GM21529 (cell line): ENCODE data around the gene ATXN7L1.
A peak's percentile ranks its signal among the peaks of the same experiment; 100 is the strongest.

ENCODE experiments used
- ATAC-seq: cut with Tn5 transposase; IDR thresholded peaks from one replicate; pipeline ENCODE4 v1.9.1; 2021; ENCODE audit not compliant: unreplicated experiment

ATXN7L1 gene

DNA sequence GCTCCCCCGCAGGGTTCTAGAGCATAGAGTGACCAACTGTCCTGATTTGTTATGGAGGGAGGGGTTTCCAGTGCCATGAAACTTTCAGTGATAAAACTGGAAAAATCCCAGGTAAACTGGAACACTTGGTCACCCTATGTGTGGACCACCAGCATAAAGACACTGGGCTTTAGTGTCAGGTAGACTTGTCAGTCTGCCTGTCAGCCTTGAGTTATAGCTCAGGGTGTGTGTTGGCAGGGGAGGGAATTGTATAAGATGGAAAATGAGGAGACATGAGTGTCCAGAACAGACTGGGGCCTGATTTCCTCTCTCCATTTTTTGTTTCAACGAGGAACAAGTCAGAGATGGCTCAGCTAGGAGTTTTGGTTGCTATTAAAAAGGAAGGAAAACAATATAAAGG lies 284.9 kb downstream of the ATXN7L1 start:
- no peak for ATAC-seq

DNA sequence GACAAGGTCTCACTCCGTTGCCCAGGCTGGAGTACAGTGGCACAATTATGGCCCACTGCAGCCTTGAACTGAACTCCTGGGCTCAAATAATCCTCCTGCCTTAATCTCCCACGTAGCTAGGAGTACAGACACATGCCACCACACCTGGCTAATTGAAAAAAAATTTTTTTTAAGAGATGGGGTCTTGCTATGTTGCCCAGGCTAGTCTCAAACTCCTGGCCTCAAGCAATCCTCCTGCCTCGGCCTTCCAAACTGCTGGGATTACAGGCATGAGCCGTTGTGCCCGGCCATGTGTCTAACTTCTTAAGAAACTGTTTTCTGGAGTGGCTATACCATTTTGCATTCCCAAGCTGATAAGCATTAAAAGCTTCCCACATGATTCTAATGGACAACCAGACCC lies 285.6 kb downstream of the ATXN7L1 start:
- no peak for ATAC-seq

DNA sequence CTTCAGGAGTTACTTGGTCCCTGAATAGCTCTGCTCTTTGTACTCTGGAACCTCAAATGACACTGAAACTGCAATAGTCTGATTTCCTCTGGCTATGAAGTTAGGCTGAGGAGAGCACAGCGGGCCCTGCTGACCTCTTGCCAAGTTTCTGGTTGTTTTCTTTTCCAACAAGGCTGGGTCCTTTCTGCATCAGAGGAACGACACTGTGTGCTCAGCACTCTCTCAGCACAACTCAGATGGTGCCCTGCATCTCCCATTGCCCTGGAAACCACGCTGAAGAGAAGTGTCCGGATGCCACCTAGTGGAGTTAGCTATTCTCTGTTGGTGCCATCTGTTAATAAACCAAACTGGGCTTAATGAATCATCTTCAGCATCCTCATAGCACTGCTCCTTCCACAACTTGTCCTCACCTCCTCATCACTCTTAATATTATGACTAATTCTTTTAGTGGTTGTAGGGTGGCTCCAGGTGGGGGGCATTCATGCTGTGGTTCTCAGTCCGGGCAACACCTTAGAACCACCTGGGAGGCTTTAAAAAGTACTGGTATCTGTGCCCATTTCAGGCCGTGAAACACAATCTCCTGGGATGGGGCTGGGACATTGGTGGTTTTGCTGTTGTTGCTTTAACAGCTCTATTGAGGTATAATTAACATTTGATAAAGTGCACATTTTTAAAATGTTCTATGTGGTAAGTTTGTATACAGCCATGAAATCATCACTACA lies 286.9 kb downstream of the ATXN7L1 start:
- peak; percentile 87 for ATAC-seq

DNA sequence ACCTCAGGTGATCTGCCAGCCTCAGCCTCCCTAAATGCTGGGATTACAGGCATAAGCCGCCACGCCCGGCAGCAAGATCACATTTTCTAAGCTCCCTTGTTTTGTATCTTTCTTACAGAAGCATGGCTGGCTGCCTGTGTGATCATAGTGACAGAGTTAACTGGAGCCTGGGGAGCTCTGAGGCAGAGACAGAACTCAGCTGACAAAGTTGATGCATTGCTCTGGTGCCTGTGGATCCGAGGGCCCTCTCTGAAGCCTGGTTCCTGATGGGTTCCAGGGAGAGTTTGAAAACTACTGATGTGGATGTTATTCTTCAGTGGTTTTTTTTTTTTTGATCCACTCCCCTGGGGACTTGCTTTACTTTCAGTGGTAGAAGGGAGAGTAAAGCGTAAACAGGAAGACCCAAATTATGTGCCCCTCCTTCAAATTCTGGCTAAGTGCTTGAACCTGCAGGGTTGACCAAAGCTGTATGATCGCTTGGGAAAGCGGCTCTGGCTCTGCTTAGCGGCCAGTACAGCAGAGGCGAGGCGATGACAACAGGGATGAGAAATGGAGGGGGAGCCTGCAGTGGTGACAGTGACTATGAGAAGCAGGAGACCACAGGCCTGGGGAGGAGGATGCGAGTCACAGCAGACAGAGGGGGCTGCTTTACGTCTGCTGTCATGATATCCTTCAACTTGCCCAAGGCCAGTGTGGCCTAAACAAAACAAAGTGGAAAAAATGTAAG lies 288.3 kb downstream of the ATXN7L1 start:
- no peak for ATAC-seq

DNA sequence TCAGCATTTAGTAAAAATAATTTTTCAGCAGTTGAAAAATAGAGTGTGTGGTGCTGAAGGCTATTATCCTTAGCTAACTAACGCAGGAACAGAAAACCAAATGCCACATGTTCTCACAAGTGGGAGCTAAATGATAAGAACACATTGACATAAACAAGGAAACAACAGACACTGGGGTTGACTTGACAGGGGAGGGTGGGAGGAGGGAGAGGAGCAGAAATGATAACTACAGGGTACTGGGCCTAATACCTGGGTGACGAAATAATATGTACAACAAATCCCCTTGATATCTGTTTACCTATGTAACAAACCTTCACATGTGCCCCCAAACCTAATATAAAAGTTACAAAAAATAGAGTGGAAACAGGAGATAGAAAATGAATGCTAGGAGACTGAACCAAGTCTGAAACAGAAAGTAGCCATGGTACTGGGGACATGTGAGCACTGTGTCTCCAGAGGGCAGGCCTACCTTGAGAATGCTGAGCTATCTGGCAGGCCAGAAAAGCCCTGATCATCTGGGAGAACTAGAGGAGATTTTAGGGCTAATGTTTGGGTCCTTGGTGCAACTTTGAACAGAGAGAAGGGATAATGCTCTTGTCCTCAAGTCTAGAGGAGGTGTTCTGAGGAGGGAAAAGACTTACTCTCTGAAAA lies 290.4 kb downstream of the ATXN7L1 start:
- peak; percentile 43 for ATAC-seq

DNA sequence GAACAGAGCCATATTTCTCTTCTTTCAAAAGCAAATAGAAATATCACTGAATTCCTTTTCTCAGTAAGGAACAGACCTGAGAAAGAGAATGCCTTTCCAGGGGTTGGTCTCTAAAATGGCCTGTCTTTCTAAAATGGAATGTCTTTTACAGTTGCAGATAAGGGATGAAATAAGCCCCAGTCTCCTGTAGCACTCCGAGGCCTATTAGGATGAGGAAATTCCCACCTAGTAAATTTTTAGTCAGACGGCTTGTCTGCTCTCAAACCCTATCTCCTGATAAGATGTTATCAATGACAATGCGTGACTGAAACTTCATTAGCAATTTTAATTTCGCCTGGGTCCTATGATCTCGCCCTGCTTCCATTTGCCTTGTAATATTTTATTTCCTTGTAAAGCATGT lies 292.2 kb downstream of the ATXN7L1 start:
- ATAC-seq: no peak

DNA sequence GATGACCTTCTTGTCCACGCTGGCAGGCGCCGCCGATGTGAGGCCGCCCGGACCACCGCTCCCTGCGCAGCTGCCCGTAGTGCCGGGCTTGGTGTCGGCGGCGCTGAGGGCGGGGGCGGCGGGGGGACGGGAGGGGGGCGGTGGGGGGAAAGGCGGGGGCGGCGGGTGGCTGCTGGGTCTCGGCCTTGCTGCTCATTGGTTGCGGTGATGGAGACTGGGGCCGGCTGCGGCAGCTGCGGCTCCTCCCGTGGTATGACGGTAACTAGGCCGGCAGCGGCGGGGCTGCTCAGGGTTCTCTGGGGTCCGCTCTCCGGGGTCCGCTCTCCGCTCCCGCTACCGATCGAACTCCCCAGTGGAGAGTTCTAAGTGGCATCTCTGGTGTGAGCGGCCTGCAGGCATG lies 293.3 kb downstream of the ATXN7L1 start:
- ATAC-seq: no peak

DNA sequence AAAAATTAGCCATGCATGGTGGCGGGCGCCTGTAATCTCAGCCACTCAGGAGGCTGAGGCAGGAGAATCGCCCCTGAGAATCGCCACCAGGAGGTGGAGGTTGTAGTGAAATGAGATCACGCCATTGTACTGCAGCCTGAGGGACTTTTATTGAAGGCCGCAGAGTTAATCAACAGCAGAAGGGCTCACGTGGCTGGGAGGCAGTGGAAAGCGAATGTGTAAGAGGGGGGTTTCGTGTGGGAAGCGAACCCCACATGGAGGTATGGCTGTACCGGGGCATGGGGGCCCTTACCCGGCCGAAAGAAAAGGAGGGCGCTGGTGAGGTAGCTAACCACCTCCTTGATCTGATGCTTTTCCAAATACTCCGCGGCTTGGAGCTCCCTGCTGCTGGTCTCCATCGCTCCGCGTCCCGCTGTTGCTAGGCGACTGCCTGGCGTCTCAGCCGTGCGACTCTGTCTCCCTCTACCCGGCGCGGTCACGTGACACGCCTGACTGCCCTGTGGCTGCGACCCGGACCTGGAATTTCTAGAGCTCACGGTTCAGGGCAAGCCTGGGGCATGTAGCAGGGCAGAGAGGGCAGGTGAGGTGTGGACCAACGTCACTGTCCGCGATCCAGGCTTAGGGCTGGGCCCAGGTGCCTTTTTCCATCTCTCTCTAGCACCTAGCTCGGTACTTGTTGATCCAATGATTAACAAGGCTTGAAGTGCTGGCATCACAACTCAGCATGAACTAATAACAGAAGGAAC lies 295.2 kb downstream of the ATXN7L1 start, which contains the start of gene EFCAB10:
Gene EFCAB10, minus strand, starts transcription at position 428 of the 746 bp plus-strand sequence. Its CDS starts 30 bp downstream, at position 398.
- ATAC-seq: peak; percentile 78

DNA sequence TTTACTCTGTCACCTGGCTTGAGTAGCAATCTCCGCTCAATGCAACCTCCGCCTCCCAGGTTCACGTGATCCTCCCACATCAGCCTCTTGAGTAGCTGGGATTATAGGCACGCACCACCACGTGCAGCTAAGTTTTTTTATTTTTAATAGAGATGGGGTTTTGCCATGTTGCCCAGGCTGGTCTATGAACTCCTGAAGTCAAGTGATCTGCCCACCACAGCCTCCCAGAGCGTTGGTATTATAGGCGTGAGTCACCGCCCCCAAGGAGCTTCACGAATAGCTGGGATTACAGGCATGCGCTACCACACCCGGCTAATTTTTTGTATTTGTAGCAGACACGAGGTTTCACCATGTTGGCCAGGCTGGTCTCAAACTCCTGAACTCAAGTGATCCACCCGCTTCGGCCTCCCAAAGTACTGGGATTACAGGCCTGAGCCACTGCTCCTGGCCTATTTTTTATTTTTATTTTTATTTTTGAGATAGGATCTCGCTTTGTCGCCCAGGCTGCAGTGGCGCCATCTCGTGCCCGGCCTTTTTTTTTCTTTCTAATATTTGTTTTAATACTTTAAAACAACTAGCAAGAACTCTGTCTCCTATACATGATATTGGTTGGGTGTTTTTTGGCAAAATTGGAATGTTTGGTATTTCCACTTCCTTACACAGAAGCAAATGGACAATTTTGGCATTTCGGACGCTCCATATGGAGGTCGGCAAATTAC lies 296.2 kb downstream of the ATXN7L1 start:
- ATAC-seq: no peak

DNA sequence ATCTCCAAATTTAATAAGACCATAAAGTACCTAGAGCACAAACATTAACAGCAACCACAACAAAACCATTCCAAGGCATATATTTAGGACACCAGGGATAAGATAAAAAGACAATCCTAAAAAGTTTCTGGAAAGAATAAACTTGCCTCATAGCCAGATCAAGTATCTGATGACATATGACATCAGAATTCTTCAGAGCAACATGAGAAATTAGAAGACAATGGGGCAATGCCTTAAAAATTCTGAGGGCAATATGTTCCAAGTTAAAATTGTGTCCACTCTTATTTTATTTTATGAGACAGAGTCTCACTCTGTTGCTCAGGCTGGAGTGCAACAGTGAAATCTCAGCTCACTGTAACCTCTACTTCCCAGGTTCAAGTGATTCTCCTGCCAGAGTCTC lies 297.9 kb downstream of the ATXN7L1 start:
- ATAC-seq: no peak

DNA sequence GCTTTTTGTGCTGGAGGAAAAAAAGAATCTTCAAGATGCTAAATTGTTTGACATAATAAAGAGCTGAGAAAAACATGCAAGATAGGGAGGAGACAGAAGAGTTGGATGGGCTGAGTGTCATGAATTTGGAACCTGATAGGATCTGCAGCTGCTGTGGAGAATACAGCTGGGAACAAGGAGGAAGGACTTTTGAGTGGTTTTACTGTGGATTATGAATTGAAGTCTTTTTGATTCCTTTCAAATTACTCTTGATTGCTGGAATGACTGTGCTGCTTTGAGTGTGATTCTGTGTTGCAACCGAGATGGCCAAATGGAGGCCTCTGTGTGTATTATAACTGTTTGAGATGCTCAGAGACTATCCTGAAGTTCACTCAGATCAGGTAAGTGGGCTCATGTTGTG lies 299.1 kb downstream of the ATXN7L1 start:
- ATAC-seq: no peak

DNA sequence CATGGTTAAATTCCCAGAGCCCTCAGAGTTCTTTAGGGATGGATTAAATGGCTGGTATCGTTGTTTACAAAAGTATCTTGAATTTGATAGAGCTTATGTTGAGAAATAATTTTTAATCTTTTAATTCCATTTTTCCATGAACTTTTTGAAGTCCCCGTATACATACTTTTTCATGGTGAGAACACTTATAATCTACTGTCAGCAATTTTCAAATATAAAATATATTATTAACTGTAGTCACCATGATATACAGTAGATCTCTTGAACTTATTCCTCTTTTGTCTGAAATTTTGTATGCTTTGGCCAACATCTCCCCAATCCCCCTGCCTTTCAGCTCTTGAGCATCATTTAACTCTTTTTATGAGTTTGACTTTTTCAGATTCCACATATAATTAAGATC lies 304.5 kb downstream of the ATXN7L1 start:
- ATAC-seq: no peak

DNA sequence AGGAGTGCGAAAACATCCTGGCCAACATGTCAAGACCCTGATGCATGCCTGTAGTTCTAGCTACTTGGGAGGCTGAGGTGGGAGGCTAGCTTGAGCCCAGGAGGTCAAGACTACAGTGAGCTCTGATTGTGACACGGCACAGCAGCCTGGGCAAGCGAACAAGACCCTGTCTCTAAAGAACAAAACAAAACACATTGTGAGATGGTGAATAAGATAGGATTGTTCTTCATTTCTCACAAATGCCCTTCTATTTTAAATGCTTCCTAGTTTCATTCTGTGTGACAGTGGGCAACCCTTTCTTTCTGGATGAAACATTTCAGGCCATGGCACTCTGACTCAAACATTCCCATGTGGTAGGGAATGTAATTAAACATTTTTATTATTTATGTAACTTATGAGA lies 308.6 kb downstream of the ATXN7L1 start:
- no peak for ATAC-seq

DNA sequence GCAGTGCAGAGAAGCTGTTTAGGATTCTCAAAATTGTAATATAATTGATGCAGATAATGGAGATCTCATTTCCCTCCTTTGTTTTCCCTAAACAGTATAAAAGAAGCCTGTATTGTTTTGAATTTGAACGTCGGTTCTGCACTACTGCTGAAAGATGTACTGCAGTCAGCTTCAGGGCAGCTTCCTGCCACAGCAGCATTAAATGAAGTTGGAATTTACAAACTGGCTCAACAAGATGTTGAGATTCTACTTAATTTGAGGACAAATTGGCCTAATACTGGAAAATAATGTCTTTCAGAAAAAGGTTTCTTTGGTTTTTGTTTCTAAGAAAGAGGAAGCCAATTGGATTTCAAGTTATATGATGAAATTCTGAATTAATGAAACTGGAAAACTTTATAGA lies 309.4 kb downstream of the ATXN7L1 start:
- no peak for ATAC-seq

DNA sequence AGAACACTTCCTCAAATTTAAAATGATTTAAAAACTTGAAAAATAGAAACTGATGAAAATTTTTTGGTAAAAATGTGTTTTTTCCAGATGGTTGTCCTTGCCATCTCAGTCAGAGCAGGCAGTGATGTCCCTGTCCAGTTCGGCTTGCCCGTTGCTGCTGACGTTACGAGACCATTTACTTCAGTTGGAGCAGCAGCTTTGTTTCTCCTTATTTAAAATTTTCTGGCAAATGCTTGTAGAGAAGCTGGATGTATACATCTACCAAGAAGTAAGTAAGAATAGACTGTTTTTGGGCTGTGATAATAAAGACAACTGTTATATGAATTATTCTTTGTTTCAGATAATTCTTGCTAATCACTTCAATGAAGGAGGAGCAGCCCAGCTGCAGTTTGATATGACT lies 311.2 kb downstream of the ATXN7L1 start:
- no peak for ATAC-seq

DNA sequence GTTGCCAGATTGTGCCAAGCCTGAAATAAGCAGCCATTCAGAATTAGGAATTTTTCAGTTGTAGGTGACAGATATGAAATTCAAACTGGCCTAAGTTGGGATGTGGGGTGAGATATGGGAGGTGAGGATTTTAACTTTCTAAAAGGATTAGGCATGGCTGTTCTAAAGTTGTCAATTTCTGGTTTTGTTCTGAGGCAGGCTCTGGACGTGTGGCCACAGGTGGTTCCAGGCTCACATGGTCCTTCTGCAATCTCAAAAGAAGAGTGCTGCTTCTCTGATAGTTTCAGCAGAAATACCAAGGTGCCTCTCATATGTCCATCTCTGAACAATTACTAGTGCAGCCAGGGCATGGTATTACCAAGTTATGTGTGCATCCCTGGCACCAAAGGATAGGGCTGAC lies 316.5 kb downstream of the ATXN7L1 start:
- ATAC-seq: no peak
